Neural cell (in vitro differentiated cells): ENCODE results near the gene ZNF860. TPM values are rescaled to one million over a fixed set of nuclear protein-coding genes. Genes with fewer than 3 reads are reported as not detected.

Experiments used
- H2AFZ ChIP-seq: fragments of 200-600, 300-800 bp; sonication (generic), shearing (Covaris generic); 2 replicates; pipeline ENCODE4 v1.6.0; 2014; ENCODE audit warnings: low read depth, mild to moderate bottlenecking, antibody characterized with exemption, low read length, moderate library complexity
- H3F3A ChIP-seq: fragments of 200-600 bp; shearing (Covaris generic); 2 replicates; pipeline ENCODE4 v1.6.1; 2016; ENCODE audit warnings: mild to moderate bottlenecking, moderate library complexity, mixed read lengths, antibody characterized with exemption, low read length; ENCODE audit not compliant: insufficient read depth, poor library complexity, severe bottlenecking
- H3K27ac ChIP-seq: fragments of 200-600, 300-800 bp; sonication (generic), shearing (Covaris generic); 2 replicates; pipeline ENCODE4 v1.5.1; 2014; ENCODE audit warnings: mild to moderate bottlenecking, low read length, moderate library complexity
- H3K27me3 ChIP-seq: fragments of 300-800, 200-600 bp; sonication (generic), shearing (Covaris generic); 2 replicates; pipeline ENCODE4 v1.6.0; 2014; ENCODE audit warnings: mild to moderate bottlenecking, low read depth, low read length, moderate library complexity; ENCODE audit not compliant: insufficient read depth
- H3K36me3 ChIP-seq: fragments of 300-800, 200-600 bp; sonication (generic), shearing (Covaris generic); 2 replicates; pipeline ENCODE4 v1.5.1; 2014; ENCODE audit warnings: mild to moderate bottlenecking, antibody characterized with exemption, low read length, moderate library complexity; ENCODE audit not compliant: insufficient read depth
- H3K4me2 ChIP-seq: fragments of 300-800, 200-600 bp; sonication (generic), shearing (Covaris generic); 2 replicates; pipeline ENCODE4 v1.6.0; 2014; ENCODE audit warnings: mild to moderate bottlenecking, low read length
- H3K4me3 ChIP-seq: fragments of 300-800, 200-600 bp; sonication (generic), shearing (Covaris generic); 2 replicates; pipeline ENCODE4 v1.5.1; 2014; ENCODE audit warnings: mild to moderate bottlenecking, low read length, moderate library complexity
- H3K79me2 ChIP-seq: fragments of 200-600 bp; shearing (Covaris generic); replicated peaks from 2 replicates; pipeline ENCODE4 v1.6.0; 2014; ENCODE audit warnings: mild to moderate bottlenecking, low read length, moderate library complexity; ENCODE audit not compliant: insufficient read depth
- H3K9ac ChIP-seq: fragments of 300-800, 200-600 bp; sonication (generic), shearing (Covaris generic); 2 replicates; pipeline ENCODE4 v1.6.1; 2016; ENCODE audit warnings: mild to moderate bottlenecking, low read length, mixed read lengths
- H3K9me2 ChIP-seq: fragments of 200-600 bp; shearing (Covaris generic); 2 replicates; pipeline ENCODE4 v1.6.1; 2016; ENCODE audit warnings: mild to moderate bottlenecking, low read length, mixed read lengths; ENCODE audit not compliant: insufficient read depth
- H3K9me3 ChIP-seq: fragments of 200-600, 300-800 bp; sonication (generic), shearing (Covaris generic); 2 replicates; pipeline ENCODE4 v1.6.1; 2016; ENCODE audit warnings: mild to moderate bottlenecking, mixed run types, low read length, moderate library complexity, mixed read lengths
- H4K20me1 ChIP-seq: fragments of 200-600 bp; shearing (Covaris generic); 2 replicates; pipeline ENCODE4 v1.6.1; 2016; ENCODE audit warnings: mild to moderate bottlenecking, mixed run types; ENCODE audit not compliant: insufficient read depth
- CTCF ChIP-seq: fragments of 450-650 bp; IDR thresholded peaks from 2 replicates; pipeline ENCODE4 v1.5.1; 2014; ENCODE audit warnings: antibody characterized with exemption, mild to moderate bottlenecking, moderate library complexity; ENCODE audit not compliant: poor library complexity, severe bottlenecking
- EP300 ChIP-seq: fragments of 450-650 bp; conservative IDR thresholded peaks from 2 replicates; pipeline ENCODE4 v1.6.1; 2014; ENCODE audit warnings: antibody characterized with exemption, mild to moderate bottlenecking, moderate library complexity; ENCODE audit not compliant: poor library complexity, severe bottlenecking
- EZH2 ChIP-seq: fragments of 200-600, 300-800 bp; shearing (Covaris generic), sonication (generic); IDR thresholded peaks from 2 replicates; pipeline ENCODE4 v1.6.1; 2014; ENCODE audit warnings: antibody characterized with exemption, low read length, borderline replicate concordance, mild to moderate bottlenecking; ENCODE audit not compliant: insufficient read depth, poor library complexity, severe bottlenecking
- MXI1 ChIP-seq: fragments of 450-650 bp; conservative IDR thresholded peaks from 2 replicates; pipeline ENCODE4 v1.6.1; 2014; ENCODE audit warnings: antibody characterized with exemption, mild to moderate bottlenecking; ENCODE audit not compliant: poor library complexity, severe bottlenecking
- POLR2AphosphoS5 ChIP-seq: IDR thresholded peaks from 2 replicates; pipeline ENCODE4 v1.6.1; 2012
- RAD21 ChIP-seq: fragments of 450-650 bp; conservative IDR thresholded peaks from 2 replicates; pipeline ENCODE4 v1.6.1; 2014; ENCODE audit warnings: antibody characterized with exemption, mild to moderate bottlenecking, moderate library complexity
- REST ChIP-seq: IDR thresholded peaks from 2 replicates; pipeline ENCODE4 v1.6.1; 2012; ENCODE audit warnings: borderline replicate concordance
- SMC3 ChIP-seq: fragments of 450-650 bp; conservative IDR thresholded peaks from 2 replicates; pipeline ENCODE4 v1.6.1; 2014; ENCODE audit warnings: antibody characterized with exemption, mild to moderate bottlenecking, moderate library complexity; ENCODE audit not compliant: poor library complexity
- TAF1 ChIP-seq: IDR thresholded peaks from 2 replicates; pipeline ENCODE4 v1.6.1; 2012; ENCODE audit warnings: low read depth
- polyA plus RNA-seq: library from polyadenylated mRNA; depleted of rRNA; stranded (reverse); fragments of >200 nt; gene quantifications from 2 replicates; pipeline ENCODE4 v1.2.3, GENCODE V29; 2014

ZNF860 gene
- polyA plus RNA-seq, 1 donor from 2014 or later = 1.2 TPM

- no peak overlapping the region for H3K4me2 ChIP-seq
- no peaks in the 10 kb centered on the region for H3K9me3 ChIP-seq
- H3K79me2 ChIP-seq = no peaks in the 10 kb centered on the region
- H3K4me3 ChIP-seq = no peak overlapping the region
- H3K9ac ChIP-seq = no peak overlapping the region
- no peaks in the 10 kb centered on the region for H3F3A ChIP-seq
- H3K36me3 ChIP-seq = no peaks in the 10 kb centered on the region
- no peak overlapping the region for H2AFZ ChIP-seq
- H3K9me2 ChIP-seq = no peaks in the 10 kb centered on the region
- H4K20me1 ChIP-seq = no peaks in the 10 kb centered on the region
- TF ChIP-seq MXI1 (no peak), RAD21 (no peak), CTCF (no peak), EZH2 (no peak), TAF1 (no peak), POLR2AphosphoS5 (no peak), REST (no peak), EP300 (no peak), SMC3 (no peak)
- no peaks in the 10 kb centered on the region for H3K27me3 ChIP-seq
- no peak overlapping the region for H3K27ac ChIP-seq
Measured at GRCh38 chr3:31934866-31935265, 46.7 kb upstream of the ZNF860 start.

GRCh38 chr3:31936420-31937060 is 45.0 kb upstream of the ZNF860 start:
- Histone ChIP-seq H3K36me3 (no peaks in the 10 kb centered on the region), H3K9ac (no peak overlapping the region), H3K27me3 (no peaks in the 10 kb centered on the region), H3F3A (no peaks in the 10 kb centered on the region), H3K9me2 (no peaks in the 10 kb centered on the region), H2AFZ (no peak overlapping the region), H3K9me3 (no peaks in the 10 kb centered on the region), H3K4me3 (no peak overlapping the region), H3K4me2 (no peak overlapping the region), H3K79me2 (no peaks in the 10 kb centered on the region), H3K27ac (no peak overlapping the region), H4K20me1 (no peaks in the 10 kb centered on the region)
- TF ChIP-seq EZH2 = no peak
- TF ChIP-seq CTCF = no peak
- TF ChIP-seq REST = no peak
- TF ChIP-seq SMC3 = no peak
- TF ChIP-seq TAF1 = no peak
- TF ChIP-seq EP300 = no peak
- no peak for TF ChIP-seq POLR2AphosphoS5
- no peak for TF ChIP-seq RAD21
- no peak for TF ChIP-seq MXI1
